AG04450 (cell line): ENCODE results near the gene CFAP46. TPM values are rescaled to one million over a fixed set of nuclear protein-coding genes. Genes with fewer than 3 reads are reported as not detected.
A peak's percentile ranks its signal among the peaks of the same experiment; 100 is the strongest.

ENCODE experiments used
- CTCF ChIA-PET: fragments of 300-600, 350-600 bp; formaldehyde crosslinking; extraction: SDS; loops from one replicate; lab custom pipeline; 2022; ENCODE audit warnings: antibody characterized with exemption, inconsistent platforms; lab: Charles Lee
- POLR2A ChIA-PET: fragments of 350-600 bp; formaldehyde crosslinking; extraction: SDS; loops from one replicate; lab custom pipeline; 2021; ENCODE audit warnings: antibody characterized with exemption, inconsistent platforms; lab: Yijun Ruan, JAX
- DNase-seq: peaks from one replicate; pipeline ENCODE4 v3.0.0-alpha.2; 2011; ENCODE audit warnings: low read depth, low spot score
- H3K27ac ChIP-seq: one replicate; pipeline ENCODE4 v1.5.1; 2012; ENCODE audit warnings: low read depth, low read length, control low read depth
- H3K27me3 ChIP-seq: one replicate; pipeline ENCODE4 v1.6.0; 2012; ENCODE audit warnings: low read length; ENCODE audit not compliant: control insufficient read depth, insufficient read depth
- H3K4me3 ChIP-seq: 2 replicates; pipeline ENCODE4 v1.5.1; 2011; ENCODE audit warnings: mild to moderate bottlenecking, low read depth, low read length, control low read depth
- H3K9me3 ChIP-seq: 2 replicates; pipeline ENCODE4 v1.5.1; 2012; ENCODE audit warnings: low read length; ENCODE audit not compliant: control insufficient read depth, insufficient read depth
- polyA minus RNA-seq: library from RNA; depleted of rRNA, polyadenylated mRNA; stranded (reverse); fragments of >200 nt; gene quantifications from 2 replicates; pipeline ENCODE4 v1.2.3, GENCODE V29; 2011; rRNA and poly(A)+ RNA removed
- polyA plus RNA-seq: library from polyadenylated mRNA; depleted of rRNA; stranded (reverse); fragments of >200 nt; gene quantifications from 2 replicates; pipeline ENCODE4 v1.2.3, GENCODE V29; 2011; rRNA removed
- TF ChIP-seq, protein P1 (sequence below): IDR thresholded peaks from 2 replicates; pipeline ENCODE4 v1.5.1; 2011; ENCODE audit warnings: low read depth, low read length, control low read depth, inconsistent platforms

Gene CFAP46
- polyA plus RNA-seq (1.7 and 2.7 TPM in 2 replicates), polyA minus RNA-seq (0.83 and 1.6 TPM in 2 replicates)

- peak within 1 kb of the TSS; percentile 59 for H3K4me3 ChIP-seq
- ChIA-PET POLR2A (interaction anchor here (0.6 to 0.7 kb wide), 2 partner anchors 25 to 601 kb away, joined by 3 read pairs; no protein-coding TSS in a partner anchor), CTCF (interaction anchor here (0.5 to 1.3 kb wide), 4 partner anchors 38 to 387 kb away, joined by 3 to 4 read pairs (median 4); no protein-coding TSS in a partner anchor)
- TF ChIP-seq, protein P1, sequence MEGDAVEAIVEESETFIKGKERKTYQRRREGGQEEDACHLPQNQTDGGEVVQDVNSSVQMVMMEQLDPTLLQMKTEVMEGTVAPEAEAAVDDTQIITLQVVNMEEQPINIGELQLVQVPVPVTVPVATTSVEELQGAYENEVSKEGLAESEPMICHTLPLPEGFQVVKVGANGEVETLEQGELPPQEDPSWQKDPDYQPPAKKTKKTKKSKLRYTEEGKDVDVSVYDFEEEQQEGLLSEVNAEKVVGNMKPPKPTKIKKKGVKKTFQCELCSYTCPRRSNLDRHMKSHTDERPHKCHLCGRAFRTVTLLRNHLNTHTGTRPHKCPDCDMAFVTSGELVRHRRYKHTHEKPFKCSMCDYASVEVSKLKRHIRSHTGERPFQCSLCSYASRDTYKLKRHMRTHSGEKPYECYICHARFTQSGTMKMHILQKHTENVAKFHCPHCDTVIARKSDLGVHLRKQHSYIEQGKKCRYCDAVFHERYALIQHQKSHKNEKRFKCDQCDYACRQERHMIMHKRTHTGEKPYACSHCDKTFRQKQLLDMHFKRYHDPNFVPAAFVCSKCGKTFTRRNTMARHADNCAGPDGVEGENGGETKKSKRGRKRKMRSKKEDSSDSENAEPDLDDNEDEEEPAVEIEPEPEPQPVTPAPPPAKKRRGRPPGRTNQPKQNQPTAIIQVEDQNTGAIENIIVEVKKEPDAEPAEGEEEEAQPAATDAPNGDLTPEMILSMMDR, result no peak
- H3K27me3 ChIP-seq, result no peaks in the 10 kb centered on the region
- DNase-seq, result no peak
- no peak within 1 kb of the TSS for H3K27ac ChIP-seq
- H3K9me3 ChIP-seq, result no peaks in the 10 kb centered on the region
Observed at GRCh38 chr10:132942101-132943057, at the start of gene CFAP46. TSS of gene CFAP46 (minus strand) at chr10:132942570. CDS start at chr10:132942484, 86 bp downstream.

DNA sequence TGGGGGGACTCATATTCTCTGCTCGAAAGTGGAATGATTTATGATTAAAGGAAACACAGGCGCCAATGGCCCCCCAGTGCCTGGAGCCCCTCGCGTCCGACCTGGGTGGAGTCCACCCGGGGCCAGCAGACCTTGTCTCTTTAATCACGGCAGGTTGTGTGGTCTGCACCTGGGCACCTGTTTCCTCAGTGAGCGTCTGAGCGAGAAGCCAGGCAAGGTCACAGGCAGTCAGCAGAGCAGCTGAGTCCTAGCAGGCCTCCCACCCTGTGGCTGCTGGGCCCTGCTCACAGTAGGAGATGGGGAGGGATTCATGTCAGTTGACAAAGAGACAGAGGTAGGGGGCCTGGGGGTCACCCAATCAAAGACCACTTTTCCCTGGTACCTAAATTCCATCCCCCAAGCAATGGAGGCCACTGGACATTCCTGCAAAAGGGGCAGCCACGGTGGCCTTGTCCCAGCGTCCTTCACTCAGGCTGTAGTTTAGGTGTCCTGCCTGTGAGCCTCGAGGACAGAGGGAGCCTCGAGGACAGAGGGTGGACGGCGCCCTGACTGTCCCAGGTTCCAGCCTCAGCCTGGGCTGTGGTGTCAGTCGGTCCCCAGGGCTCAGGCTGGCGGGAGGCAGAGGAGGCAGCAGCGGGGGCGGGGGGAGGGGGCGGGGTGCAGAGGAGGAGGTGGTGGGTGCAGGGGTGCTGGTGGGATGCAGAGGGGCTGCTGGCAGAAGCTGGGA is 49.5 kb upstream of the CFAP46 start:
- ChIA-PET POLR2A (no interaction called here), CTCF (no interaction called here)
- TF ChIP-seq, protein P1, result no peak
- no peak for DNase-seq
- no peak overlapping the region for H3K27ac ChIP-seq
- no peaks in the 10 kb centered on the region for H3K27me3 ChIP-seq
- no peak overlapping the region for H3K4me3 ChIP-seq
- H3K9me3 ChIP-seq, result peaks cover 5% of the 10 kb centered on the region; the same call in 1 of the 2 replicates

DNA sequence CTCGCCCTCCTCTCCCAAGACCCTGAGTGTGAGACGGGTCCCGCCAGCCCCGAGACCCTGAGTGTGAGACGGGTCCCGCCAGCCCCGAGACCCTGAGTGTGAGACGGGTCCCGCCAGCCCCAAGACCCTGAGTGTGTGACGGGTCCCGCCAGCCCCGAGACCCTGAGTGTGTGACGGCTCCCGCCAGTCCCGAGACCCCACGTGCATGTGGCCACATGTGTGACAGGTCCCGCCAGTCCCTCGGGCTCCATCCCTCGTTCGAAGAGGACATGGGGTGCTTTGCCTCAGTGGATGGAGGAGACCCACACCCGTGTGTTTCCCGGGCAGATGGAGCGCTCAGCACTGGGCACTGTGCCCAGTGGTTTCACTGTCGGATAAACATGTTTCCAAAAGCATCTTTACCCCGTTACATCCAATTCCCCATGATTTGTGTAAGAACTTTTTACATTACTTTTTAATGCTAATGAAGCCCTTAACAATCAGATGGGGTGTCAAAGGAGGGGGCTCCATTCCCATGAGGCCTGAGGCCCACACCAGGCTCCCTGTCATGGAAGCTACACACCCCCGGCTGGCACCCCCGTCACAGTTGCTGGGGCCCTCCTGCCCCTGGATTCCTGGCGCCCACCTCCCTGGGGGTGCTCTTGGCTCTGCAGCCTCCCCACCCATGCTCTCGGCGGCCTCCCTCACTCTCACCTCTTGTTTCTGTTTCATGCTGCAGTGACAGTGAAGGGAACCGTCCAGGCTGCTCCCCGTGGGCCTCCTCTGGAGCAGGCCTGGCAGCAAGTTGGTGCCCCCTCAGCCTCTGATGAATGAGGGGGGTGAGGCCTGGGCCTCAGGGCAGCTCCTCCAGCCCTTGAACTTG is 48.5 kb upstream of the CFAP46 start:
- H3K27me3 ChIP-seq, result no peaks in the 10 kb centered on the region
- ChIA-PET CTCF (no interaction called here), POLR2A (no interaction called here)
- peaks cover 5% of the 10 kb centered on the region; the same call in 1 of the 2 replicates for H3K9me3 ChIP-seq
- H3K4me3 ChIP-seq, result no peak overlapping the region
- TF ChIP-seq, protein P1, result no peak
- no peak overlapping the region for H3K27ac ChIP-seq
- DNase-seq, result no peak

DNA sequence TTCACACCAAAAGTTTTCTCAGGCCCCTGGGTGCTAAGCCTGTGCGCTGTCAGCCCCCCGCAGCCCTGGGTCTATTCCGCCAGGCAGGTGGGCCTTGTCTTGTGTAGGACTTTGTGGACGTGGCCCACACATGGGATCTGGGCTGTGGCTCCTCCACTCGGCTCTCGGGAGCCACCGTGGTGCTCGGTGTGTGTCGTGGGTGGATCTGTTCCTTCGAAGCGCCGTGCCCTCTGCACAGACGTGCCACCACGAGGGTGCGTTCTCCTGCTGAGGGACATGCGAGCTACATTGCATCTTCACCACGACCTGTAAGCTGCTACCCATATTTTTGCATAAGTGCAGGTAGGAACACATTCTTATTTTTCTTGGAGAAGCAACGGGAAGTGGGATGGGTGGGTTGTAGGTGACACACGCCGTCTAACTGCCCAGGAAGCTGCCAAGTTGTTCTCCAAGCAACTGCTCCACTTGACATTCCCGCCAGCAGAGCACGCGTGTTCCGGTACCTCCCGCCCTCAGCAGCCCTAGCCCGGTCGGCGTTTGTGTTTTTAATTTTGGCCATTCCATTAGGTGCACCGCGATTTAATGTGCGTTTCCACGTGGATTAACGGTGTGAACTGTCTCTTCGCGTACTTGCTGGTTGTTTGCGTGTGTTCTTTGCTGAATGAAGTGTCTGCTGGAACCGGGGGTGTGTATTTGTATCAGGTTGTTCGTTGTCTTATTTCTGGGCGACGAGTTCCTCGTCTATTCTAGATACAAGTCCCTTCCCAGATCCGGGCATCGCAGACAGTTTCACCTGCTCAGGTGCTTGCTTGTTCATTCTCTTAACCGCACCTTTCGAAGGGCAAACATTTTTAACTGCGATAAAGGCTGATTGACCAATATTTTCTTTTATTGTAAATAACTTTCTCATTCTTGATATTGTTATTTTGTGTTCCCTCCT is 47.4 kb upstream of the CFAP46 start:
- Histone ChIP-seq H3K27ac (no peak overlapping the region), H3K4me3 (no peak overlapping the region), H3K9me3 (peaks cover 7% of the 10 kb centered on the region; the same call in 1 of the 2 replicates), H3K27me3 (no peaks in the 10 kb centered on the region)
- no peak for DNase-seq
- TF ChIP-seq, protein P1, result no peak
- ChIA-PET POLR2A (no interaction called here), CTCF (no interaction called here)
